ENCODE data around the gene IRX2. TPM values are rescaled to one million over a fixed set of nuclear protein-coding genes. Genes with fewer than 3 reads are reported as not detected.

IRX2 gene
- polyA plus RNA-seq, 1 donor from 2014 or later, result 0.95 TPM

DNA sequence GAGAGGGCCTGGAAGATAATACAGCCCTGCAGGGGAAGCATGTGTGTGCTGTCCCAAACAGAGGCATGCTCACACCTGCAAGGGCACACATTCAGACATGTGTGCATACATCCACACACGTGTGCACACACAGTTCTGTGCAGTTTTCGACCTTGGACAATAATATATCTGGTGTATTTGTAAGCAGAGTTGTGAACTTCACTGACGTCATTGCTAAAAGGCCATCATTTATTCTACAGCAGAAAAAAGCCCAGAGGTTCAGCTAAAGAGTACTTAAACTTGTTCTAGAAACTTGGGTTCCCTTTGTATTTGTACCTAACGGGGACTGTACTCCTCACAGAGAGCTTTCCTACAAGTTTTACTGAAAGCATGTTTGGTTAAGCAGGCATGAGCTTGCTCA, 19.5 kb downstream of the IRX2 start:
- TF ChIP-seq RAD21 (conservative IDR thresholded peaks at IDR 0.05) (no peak), SMC3 (conservative IDR thresholded peaks at IDR 0.05; ENCODE audit: poor library complexity) (no peak), POLR2AphosphoS5 (IDR thresholded peaks at IDR 0.05) (no peak), REST (IDR thresholded peaks at IDR 0.05; ENCODE audit: borderline replicate concordance) (no peak), EZH2 (IDR thresholded peaks at IDR 0.05; ENCODE audit: borderline replicate concordance, insufficient read depth, low read length, poor library complexity, severe bottlenecking) (no peak), MXI1 (conservative IDR thresholded peaks at IDR 0.05; ENCODE audit: poor library complexity, severe bottlenecking) (no peak), TAF1 (IDR thresholded peaks at IDR 0.05; ENCODE audit: low read depth) (no peak), EP300 (conservative IDR thresholded peaks at IDR 0.05; ENCODE audit: poor library complexity, severe bottlenecking) (no peak), CTCF (IDR thresholded peaks at IDR 0.05; ENCODE audit: poor library complexity, severe bottlenecking) (no peak)
- no peak overlapping the region for H3K4me3 ChIP-seq (ENCODE audit: low read length)
- no peak overlapping the region for H3K9ac ChIP-seq (ENCODE audit: low read length)
- no peaks in the 10 kb centered on the region for H3K27me3 ChIP-seq (ENCODE audit: insufficient read depth, low read depth, low read length)
- H4K20me1 ChIP-seq (ENCODE audit: insufficient read depth), result no peaks in the 10 kb centered on the region
- H3K9me2 ChIP-seq (ENCODE audit: insufficient read depth, low read length), result no peaks in the 10 kb centered on the region
- H3K36me3 ChIP-seq (ENCODE audit: insufficient read depth, low read length), result no peaks in the 10 kb centered on the region
- no peaks in the 10 kb centered on the region for H3K79me2 ChIP-seq (replicated peaks; ENCODE audit: insufficient read depth, low read length)
- no peak overlapping the region for H3K4me2 ChIP-seq (ENCODE audit: low read length)
- no peak overlapping the region for H2AFZ ChIP-seq (ENCODE audit: low read depth, low read length)
- peaks cover 3% of the 10 kb centered on the region for H3K9me3 ChIP-seq (ENCODE audit: low read length)
- H3F3A ChIP-seq (ENCODE audit: insufficient read depth, low read length, poor library complexity, severe bottlenecking), result no peaks in the 10 kb centered on the region
- no peak overlapping the region for H3K27ac ChIP-seq (ENCODE audit: low read length)

DNA sequence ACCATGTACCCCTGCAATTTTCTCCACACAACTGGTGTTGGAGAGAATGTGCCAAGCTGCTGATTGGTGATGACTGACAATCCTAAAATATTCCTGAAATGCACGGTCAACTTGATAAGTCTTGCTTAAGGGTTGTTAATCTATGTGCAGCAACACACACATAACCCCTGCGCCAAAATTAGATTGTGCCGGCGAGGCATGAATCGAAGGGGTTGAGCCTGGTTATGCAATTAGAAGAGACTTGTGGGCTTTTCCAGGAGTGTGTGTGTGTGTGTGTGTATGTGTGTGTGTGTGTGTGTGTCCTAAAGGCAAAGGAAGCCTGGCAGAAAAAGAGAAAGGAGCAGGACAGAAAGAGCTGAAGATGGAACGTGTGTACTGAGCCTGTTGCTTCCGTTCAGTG, 22.3 kb downstream of the IRX2 start:
- H4K20me1 ChIP-seq (ENCODE audit: insufficient read depth), result no peaks in the 10 kb centered on the region
- no peaks in the 10 kb centered on the region for H3K27me3 ChIP-seq (ENCODE audit: insufficient read depth, low read depth, low read length)
- no peak overlapping the region for H3K4me3 ChIP-seq (ENCODE audit: low read length)
- no peaks in the 10 kb centered on the region for H3K9me3 ChIP-seq (ENCODE audit: low read length)
- H3K79me2 ChIP-seq (replicated peaks; ENCODE audit: insufficient read depth, low read length), result no peaks in the 10 kb centered on the region
- H3K27ac ChIP-seq (ENCODE audit: low read length), result no peak overlapping the region
- no peaks in the 10 kb centered on the region for H3K36me3 ChIP-seq (ENCODE audit: insufficient read depth, low read length)
- H3K9me2 ChIP-seq (ENCODE audit: insufficient read depth, low read length), result no peaks in the 10 kb centered on the region
- H3K9ac ChIP-seq (ENCODE audit: low read length), result no peak overlapping the region
- no peak for TF ChIP-seq EZH2 (IDR thresholded peaks at IDR 0.05; ENCODE audit: borderline replicate concordance, insufficient read depth, low read length, poor library complexity, severe bottlenecking)
- TF ChIP-seq POLR2AphosphoS5 (IDR thresholded peaks at IDR 0.05), result no peak
- TF ChIP-seq TAF1 (IDR thresholded peaks at IDR 0.05; ENCODE audit: low read depth), result no peak
- TF ChIP-seq EP300 (conservative IDR thresholded peaks at IDR 0.05; ENCODE audit: poor library complexity, severe bottlenecking), result no peak
- TF ChIP-seq MXI1 (conservative IDR thresholded peaks at IDR 0.05; ENCODE audit: poor library complexity, severe bottlenecking), result no peak
- no peak for TF ChIP-seq REST (IDR thresholded peaks at IDR 0.05; ENCODE audit: borderline replicate concordance)
- no peak for TF ChIP-seq SMC3 (conservative IDR thresholded peaks at IDR 0.05; ENCODE audit: poor library complexity)
- no peak for TF ChIP-seq RAD21 (conservative IDR thresholded peaks at IDR 0.05)
- no peak for TF ChIP-seq CTCF (IDR thresholded peaks at IDR 0.05; ENCODE audit: poor library complexity, severe bottlenecking)
- H2AFZ ChIP-seq (ENCODE audit: low read depth, low read length), result no peak overlapping the region
- no peaks in the 10 kb centered on the region for H3F3A ChIP-seq (ENCODE audit: insufficient read depth, low read length, poor library complexity, severe bottlenecking)
- H3K4me2 ChIP-seq (ENCODE audit: low read length), result no peak overlapping the region

All from neural cell (in vitro differentiated cells).